ENCODE data around the gene DIS3L2. TPM values are rescaled to one million over a fixed set of nuclear protein-coding genes. Genes with fewer than 3 reads are reported as not detected.

Gene DIS3L2
- total and polyA plus RNA-seq, 2 experiments from 2014 or later, result 15.2 to 25.3 TPM

DNA sequence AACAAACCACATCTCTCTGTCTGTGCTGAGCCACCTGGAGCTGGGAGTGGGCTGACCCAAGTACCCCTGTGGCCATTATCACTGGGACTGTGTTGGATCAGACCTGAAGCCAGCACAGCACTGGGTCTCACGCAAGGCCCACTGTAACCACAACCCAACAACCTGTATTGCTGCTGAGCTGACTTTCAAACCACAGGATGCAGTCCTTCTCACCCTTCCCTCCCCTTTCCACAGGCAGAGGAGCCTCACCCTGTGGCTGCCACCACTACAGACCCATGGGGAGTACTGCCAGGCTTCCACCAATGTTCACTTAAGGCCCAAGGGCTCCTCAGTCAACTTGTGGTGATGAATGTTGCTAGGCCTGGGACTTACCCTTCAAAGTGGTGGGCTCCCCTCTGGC, 135.7 kb downstream of the DIS3L2 start:
- H3K27me3 ChIP-seq (ENCODE audit: insufficient read depth), result no peaks in the 10 kb centered on the region
- no peak overlapping the region for H3K4me2 ChIP-seq
- no peak overlapping the region for H3K27ac ChIP-seq (ENCODE audit: low read depth)
- H3K9me2 ChIP-seq (ENCODE audit: insufficient read depth), result no peaks in the 10 kb centered on the region
- Mint-ChIP-seq H3K36me3 (ENCODE audit: low read depth) (no peaks in the 10 kb centered on the region; the same call in 2 of the 3 replicates), H3K4me3 (no peak overlapping the region), H3K4me1 (no peaks in the 10 kb centered on the region), H3K9me3 (no peaks in the 10 kb centered on the region), H3K27ac (no peak overlapping the region), H3K27me3 (ENCODE audit: insufficient read depth, low read depth, poor library complexity) (peaks cover 2% of the 10 kb centered on the region)
- no peaks in the 10 kb centered on the region for H4K20me1 ChIP-seq (replicated peaks; ENCODE audit: insufficient read depth)
- H3K36me3 ChIP-seq (ENCODE audit: insufficient read depth), result no peaks in the 10 kb centered on the region; the same call in 1 of the 2 replicates
- H2AFZ ChIP-seq, result no peak overlapping the region
- TF ChIP-seq, protein P1, sequence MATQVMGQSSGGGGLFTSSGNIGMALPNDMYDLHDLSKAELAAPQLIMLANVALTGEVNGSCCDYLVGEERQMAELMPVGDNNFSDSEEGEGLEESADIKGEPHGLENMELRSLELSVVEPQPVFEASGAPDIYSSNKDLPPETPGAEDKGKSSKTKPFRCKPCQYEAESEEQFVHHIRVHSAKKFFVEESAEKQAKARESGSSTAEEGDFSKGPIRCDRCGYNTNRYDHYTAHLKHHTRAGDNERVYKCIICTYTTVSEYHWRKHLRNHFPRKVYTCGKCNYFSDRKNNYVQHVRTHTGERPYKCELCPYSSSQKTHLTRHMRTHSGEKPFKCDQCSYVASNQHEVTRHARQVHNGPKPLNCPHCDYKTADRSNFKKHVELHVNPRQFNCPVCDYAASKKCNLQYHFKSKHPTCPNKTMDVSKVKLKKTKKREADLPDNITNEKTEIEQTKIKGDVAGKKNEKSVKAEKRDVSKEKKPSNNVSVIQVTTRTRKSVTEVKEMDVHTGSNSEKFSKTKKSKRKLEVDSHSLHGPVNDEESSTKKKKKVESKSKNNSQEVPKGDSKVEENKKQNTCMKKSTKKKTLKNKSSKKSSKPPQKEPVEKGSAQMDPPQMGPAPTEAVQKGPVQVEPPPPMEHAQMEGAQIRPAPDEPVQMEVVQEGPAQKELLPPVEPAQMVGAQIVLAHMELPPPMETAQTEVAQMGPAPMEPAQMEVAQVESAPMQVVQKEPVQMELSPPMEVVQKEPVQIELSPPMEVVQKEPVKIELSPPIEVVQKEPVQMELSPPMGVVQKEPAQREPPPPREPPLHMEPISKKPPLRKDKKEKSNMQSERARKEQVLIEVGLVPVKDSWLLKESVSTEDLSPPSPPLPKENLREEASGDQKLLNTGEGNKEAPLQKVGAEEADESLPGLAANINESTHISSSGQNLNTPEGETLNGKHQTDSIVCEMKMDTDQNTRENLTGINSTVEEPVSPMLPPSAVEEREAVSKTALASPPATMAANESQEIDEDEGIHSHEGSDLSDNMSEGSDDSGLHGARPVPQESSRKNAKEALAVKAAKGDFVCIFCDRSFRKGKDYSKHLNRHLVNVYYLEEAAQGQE (IDR thresholded peaks at IDR 0.05; ENCODE audit: unreplicated experiment), result no peak
- TF ChIP-seq, protein P2, sequence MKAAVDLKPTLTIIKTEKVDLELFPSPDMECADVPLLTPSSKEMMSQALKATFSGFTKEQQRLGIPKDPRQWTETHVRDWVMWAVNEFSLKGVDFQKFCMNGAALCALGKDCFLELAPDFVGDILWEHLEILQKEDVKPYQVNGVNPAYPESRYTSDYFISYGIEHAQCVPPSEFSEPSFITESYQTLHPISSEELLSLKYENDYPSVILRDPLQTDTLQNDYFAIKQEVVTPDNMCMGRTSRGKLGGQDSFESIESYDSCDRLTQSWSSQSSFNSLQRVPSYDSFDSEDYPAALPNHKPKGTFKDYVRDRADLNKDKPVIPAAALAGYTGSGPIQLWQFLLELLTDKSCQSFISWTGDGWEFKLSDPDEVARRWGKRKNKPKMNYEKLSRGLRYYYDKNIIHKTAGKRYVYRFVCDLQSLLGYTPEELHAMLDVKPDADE (IDR thresholded peaks at IDR 0.05), result no peak
- TF ChIP-seq ZNF462 (CRISPR knock-in tag; IDR thresholded peaks at IDR 0.05) (no peak), CREB1 (CRISPR knock-in tag; IDR thresholded peaks at IDR 0.05; ENCODE audit: low read depth) (no peak), POLR2AphosphoS5 (IDR thresholded peaks at IDR 0.05; ENCODE audit: low read depth) (no peak), ZNF114 (CRISPR knock-in tag; IDR thresholded peaks at IDR 0.05) (no peak), STAT1 (IDR thresholded peaks at IDR 0.05; ENCODE audit: unreplicated experiment) (no peak), JUNB (IDR thresholded peaks at IDR 0.05; ENCODE audit: unreplicated experiment) (no peak), EZH2 (IDR thresholded peaks at IDR 0.05; ENCODE audit: low read depth, unreplicated experiment) (no peak), EZH2phosphoT487 (IDR thresholded peaks at IDR 0.05; ENCODE audit: unreplicated experiment) (no peak), NANOG (IDR thresholded peaks at IDR 0.05; ENCODE audit: borderline replicate concordance) (no peak), ZNF331 (CRISPR knock-in tag; IDR thresholded peaks at IDR 0.05; ENCODE audit: low read depth) (no peak)
- TF ChIP-seq, protein P3, sequence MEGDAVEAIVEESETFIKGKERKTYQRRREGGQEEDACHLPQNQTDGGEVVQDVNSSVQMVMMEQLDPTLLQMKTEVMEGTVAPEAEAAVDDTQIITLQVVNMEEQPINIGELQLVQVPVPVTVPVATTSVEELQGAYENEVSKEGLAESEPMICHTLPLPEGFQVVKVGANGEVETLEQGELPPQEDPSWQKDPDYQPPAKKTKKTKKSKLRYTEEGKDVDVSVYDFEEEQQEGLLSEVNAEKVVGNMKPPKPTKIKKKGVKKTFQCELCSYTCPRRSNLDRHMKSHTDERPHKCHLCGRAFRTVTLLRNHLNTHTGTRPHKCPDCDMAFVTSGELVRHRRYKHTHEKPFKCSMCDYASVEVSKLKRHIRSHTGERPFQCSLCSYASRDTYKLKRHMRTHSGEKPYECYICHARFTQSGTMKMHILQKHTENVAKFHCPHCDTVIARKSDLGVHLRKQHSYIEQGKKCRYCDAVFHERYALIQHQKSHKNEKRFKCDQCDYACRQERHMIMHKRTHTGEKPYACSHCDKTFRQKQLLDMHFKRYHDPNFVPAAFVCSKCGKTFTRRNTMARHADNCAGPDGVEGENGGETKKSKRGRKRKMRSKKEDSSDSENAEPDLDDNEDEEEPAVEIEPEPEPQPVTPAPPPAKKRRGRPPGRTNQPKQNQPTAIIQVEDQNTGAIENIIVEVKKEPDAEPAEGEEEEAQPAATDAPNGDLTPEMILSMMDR (conservative IDR thresholded peaks at IDR 0.05; ENCODE audit: low read depth in 2 of 2), result no peak
- H3K4me3 ChIP-seq, result no peak overlapping the region
- H3F3A ChIP-seq (replicated peaks; ENCODE audit: low read depth), result no peaks in the 10 kb centered on the region
- DNase-seq (ENCODE audit: low spot score), result no peak
- H3K4me1 ChIP-seq (ENCODE audit: insufficient read depth), result no peaks in the 10 kb centered on the region
- no peaks in the 10 kb centered on the region for H3K79me2 ChIP-seq (replicated peaks; ENCODE audit: insufficient read depth)
- ATAC-seq, result no peak
